Skin of body (tissue), 2 donors: ENCODE data around the gene AP4M1. TPM values are rescaled to one million over a fixed set of nuclear protein-coding genes. Genes with fewer than 3 reads are reported as not detected.

Source experiments
- DNase-seq: peaks from one replicate; lab custom pipeline; 2025; lab: John Stamatoyannopoulos, UW
- total RNA-seq: library from RNA; depleted of rRNA; stranded (reverse); fragments of >200 nt; gene quantifications from one replicate; pipeline ENCODE4 v1.2.3, GENCODE V29; 2014

Gene AP4M1
- total RNA-seq, 1 donor from 2014 or later = 12.8 TPM

GRCh38 chr7:100087055-100087750 lies 14.2 kb upstream of the AP4M1 start:
- no peak for DNase-seq

DNA sequence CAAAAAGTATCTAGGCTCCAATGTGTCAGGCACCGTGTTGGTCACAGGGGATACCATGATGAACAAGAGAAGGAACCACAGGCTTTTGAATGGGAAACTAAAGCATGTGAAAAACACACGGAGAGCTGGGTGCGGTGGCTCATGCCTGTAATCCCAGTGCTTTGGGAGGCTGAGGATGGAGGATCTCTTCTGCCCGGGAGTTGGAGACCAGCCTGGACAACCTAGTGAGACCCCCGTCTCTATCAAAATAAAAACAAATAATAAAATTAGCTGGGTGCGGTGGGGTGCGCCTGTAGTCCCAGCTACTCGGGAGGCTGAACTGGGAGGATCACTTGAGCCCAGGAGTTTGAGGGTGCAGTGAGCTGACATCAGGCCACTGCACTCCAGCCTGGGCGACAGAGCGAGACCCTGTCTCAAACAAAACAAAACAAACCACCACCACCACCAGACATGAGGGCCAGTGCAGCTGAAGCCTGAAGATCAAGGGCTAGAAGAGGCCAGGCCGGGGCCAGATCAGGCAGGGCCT lies 13.3 kb upstream of the AP4M1 start:
- no peak for DNase-seq

GRCh38 chr7:100088621-100089457 lies 12.6 kb upstream of the AP4M1 start, which contains the start of gene COPS6:
TSS of gene COPS6 (plus strand) at chr7:100088969. CDS start at chr7:100088991, 22 bp downstream.
- DNase-seq = peak; percentile 24

DNA sequence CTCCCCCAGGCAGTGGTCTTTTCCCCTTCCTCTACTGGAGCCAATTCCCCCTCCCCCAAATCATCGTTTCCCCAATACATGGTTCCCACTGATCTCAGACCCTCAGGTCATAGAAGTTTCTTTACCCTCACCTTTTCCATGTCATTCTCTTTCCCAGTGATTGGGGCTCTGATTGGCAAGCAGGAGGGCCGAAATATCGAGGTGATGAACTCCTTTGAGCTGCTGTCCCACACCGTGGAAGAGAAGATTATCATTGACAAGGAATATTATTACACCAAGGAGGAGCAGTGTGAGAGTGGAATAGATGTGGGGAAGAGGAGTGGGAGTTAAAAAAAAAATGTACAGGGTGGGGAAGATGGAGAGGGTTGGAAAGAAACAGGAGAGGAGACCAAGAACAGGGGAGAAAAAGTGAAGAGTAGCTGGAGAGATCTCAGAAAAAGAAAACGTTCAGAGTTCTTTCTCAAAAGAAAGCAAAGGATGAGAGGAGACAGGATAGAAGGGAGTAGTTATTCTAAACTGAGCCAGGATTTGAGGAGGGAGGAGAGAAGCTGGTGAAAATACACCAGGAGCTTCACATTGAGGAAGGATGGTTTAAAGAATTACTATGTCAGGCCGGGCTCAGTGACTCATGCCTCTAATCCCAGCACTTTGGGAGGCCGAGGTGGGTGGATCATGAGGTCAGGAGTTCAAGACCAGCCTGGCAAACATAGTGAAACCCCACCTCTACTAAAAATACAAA lies 11.8 kb upstream of the AP4M1 start:
- DNase-seq = no peak

- DNase-seq = no peak
Observed at GRCh38 chr7:100090527-100091410, 10.7 kb upstream of the AP4M1 start.

- DNase-seq = no peak
Observed at GRCh38 chr7:100091411-100092181, 9.8 kb upstream of the AP4M1 start.

DNA sequence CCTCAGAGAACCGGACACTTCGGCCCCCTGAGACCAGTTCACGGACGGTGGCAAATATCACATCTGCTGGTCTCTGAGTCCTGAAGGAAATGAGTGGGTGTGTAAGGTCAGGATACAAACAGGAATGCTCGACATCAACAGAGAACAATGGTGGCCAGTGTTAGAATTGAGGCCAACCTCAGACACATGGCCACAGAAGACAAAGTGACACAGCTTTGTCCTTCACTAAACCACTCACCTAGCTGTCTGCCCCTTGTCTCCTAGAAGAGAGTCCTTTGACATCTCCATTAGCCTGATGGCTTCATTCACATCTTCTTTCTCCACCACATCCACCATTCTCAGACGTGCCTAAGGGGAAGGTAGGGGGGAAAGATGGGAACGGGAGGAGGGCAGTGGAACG lies 8.4 kb upstream of the AP4M1 start:
- no peak for DNase-seq

- no peak for DNase-seq
Observed at GRCh38 chr7:100093498-100093897, 7.9 kb upstream of the AP4M1 start.

DNA sequence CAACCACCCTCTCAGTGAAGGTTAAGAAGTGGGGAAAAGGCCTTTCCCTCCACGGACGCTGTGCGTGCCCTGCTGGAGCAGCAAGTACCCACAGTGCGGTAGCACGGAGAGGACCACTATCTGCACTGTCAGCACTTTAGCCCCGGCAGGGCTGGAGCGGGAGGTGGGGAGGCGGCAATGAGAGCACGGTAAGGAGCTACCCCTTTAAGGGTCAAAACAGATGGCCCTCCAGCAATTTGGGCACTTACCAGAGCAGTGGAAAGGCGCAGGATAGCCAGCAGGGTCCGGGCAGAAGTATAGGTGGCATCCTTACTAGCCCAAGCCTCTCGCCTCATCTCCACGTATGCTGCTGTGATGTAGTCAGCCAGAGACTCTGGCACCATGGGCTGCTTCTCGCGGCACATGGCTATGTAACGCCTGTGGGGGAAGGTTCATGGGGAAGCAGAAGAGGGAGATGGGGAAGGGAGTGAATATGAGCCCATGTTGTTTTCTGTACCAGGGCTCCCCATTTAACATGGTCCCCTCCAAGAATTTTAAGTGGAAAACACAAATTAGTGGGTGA lies 7.4 kb upstream of the AP4M1 start:
- no peak for DNase-seq

DNA sequence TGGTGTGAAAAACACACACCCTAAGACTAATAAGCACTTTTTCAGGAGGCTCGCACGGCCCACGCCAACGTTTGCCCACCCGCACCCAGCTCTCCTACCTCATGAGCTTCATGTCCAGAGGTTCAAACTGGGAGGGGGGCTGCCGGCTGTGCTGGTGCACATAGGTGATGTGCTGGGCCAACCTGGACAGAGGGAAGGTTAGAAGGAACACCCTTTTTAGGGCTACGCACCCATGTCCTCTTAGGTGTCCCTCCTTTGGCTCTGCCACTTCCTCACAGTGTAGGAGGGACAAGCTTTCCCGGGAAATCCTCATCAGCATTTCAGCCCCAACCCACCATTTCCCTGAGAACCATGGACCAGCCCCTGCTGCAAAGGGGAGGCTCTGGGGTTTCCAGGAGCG lies 6.2 kb upstream of the AP4M1 start:
- no peak for DNase-seq

- DNase-seq = no peak
Observed at GRCh38 chr7:100095704-100096103, 5.7 kb upstream of the AP4M1 start.

DNA sequence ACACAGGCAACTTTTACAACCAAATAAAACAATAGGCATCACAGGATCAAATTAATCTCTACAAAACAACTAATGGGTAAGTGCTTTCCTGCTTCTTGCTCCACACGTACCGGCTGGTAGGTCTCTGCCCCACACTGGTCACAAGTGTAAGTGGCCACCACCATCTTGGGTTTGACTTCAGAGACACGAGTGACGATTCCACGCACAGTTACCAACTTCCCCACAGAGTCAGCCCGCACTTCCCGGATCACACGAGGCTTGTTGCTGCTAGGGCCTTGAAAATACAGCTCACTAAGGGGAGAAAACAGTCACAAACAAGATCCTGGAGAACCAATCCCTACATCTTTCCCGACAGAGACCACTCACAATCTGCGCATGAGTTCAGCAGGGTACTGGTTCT lies 2.5 kb upstream of the AP4M1 start:
- DNase-seq = no peak

DNA sequence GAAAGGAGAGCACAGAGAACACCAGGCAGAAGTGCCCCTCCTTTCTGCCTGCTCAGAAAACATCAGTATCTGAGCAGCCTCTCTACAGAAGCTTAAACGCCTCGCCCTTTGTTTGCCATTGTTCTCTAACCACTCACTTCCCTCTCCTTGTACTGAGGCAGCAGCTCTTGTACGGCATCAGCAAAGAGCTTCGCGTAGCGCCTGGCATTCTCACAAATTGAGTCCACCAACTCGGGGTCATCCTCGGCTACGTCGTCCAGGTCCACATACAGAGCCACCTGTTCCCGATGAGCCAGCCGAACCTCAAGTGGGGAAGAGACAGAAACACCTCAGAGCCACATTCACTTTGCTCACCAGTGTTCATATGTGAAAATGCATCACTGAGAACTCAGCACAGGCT lies 2.0 kb upstream of the AP4M1 start:
- DNase-seq = no peak

- DNase-seq = peak; percentile 93
Observed at GRCh38 chr7:100100420-100101015, 925 bp upstream of the AP4M1 start.

GRCh38 chr7:100102950-100103840 lies 1.8 kb downstream of the AP4M1 start:
- DNase-seq = no peak

DNA sequence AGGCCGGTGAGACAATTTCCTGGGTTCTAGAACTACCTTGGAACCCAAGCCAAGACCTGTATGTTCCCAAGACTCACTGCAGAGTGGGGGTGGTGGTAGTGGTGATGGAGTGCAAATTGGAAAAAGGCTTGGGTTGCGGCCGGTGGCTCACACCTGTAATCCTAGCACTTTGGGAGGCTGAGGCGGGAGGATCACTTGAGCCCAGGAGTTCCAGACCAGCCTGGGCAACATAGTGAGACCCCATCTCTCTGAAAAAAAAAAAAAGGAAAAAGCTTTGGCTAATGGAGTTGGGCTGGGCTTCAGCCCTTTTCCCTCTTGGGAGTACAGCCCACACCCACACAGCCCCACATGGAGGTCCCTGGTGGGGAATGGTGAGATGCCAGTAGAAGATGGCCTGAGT lies 4.1 kb downstream of the AP4M1 start:
- DNase-seq = no peak

DNA sequence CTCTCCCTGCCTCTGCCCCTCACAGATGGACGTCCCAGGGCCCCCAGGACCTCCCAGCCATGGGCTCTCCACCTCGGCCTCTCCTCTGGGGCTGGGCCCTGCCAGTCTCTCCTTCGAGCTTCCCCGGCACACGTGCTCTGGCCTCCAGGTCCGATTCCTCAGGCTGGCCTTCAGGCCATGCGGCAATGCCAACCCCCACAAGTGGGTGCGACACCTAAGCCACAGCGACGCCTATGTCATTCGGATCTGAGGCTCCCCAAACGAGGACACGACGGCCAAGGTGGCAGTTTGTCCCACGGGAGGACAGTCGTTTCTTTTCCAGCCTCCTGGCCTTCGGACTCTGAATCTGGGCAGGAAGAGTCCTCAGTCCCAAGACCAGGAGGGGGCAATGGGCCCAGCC lies 5.2 kb downstream of the AP4M1 start:
- no peak for DNase-seq

DNA sequence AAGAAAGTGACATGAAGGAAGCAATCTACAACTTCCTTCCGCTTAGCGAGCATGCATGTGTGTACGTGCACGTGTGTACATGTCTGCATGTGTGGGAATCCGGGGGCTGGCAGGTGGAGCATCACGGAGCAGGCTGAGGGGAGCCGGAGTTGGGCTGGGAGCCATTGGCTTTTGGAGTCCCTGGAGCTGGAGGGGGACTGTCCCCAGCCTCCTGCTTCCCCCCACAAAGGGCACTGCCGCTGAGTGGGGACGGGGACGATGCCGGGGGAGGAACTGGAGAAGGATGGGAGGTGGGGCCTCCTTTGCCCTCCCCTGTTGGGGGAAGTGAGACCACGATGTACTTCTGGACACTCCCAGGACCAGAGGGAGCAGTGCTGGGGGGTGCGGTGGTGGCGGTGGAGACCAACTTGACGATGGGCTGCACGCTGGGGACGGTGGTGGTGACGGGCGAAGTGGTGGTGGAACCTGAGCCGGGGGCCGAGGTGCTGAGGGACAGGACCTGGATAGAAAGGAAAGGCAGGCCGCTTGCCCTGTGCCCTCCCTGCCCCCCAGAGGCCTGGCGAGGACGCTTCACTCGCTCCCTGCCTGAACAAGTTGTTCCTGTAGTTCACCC lies 5.8 kb downstream of the AP4M1 start:
- no peak for DNase-seq
